HEK293 (cell line): ENCODE results near the gene PLPPR2.

ENCODE experiments used
- BCL11B ChIP-seq: fragments of 450-650 bp; formaldehyde crosslinking; IDR thresholded peaks from 2 replicates; pipeline ENCODE4 v1.5.1; 2016; ENCODE audit warnings: low read depth, missing biosample characterization, missing genetic modification characterization
- GFI1B ChIP-seq: fragments of 450-650 bp; formaldehyde crosslinking; IDR thresholded peaks from 2 replicates; pipeline ENCODE4 v1.5.1; 2016; ENCODE audit warnings: missing biosample characterization, missing genetic modification characterization
- GLIS1 ChIP-seq: fragments of 450-650 bp; formaldehyde crosslinking; IDR thresholded peaks from 2 replicates; pipeline ENCODE4 v1.5.1; 2016; ENCODE audit warnings: missing biosample characterization, missing genetic modification characterization
- GLIS2 ChIP-seq: fragments of 450-650 bp; formaldehyde crosslinking; IDR thresholded peaks from 2 replicates; pipeline ENCODE4 v1.5.1; 2016; ENCODE audit warnings: missing biosample characterization, missing genetic modification characterization
- KLF8 ChIP-seq: fragments of 450-650 bp; formaldehyde crosslinking; IDR thresholded peaks from 2 replicates; pipeline ENCODE4 v1.5.1; 2016; ENCODE audit warnings: missing biosample characterization, missing genetic modification characterization
- OSR2 ChIP-seq: fragments of 450-650 bp; formaldehyde crosslinking; IDR thresholded peaks from 2 replicates; pipeline ENCODE4 v1.5.1; 2016; ENCODE audit warnings: missing biosample characterization, missing genetic modification characterization
- SCRT2 ChIP-seq: fragments of 450-650 bp; formaldehyde crosslinking; IDR thresholded peaks from 2 replicates; pipeline ENCODE4 v1.5.1; 2016; ENCODE audit warnings: missing biosample characterization, missing genetic modification characterization
- SP2 ChIP-seq: fragments of 450-650 bp; formaldehyde crosslinking; IDR thresholded peaks from 2 replicates; pipeline ENCODE4 v1.5.1; 2016; ENCODE audit warnings: missing biosample characterization, missing genetic modification characterization
- SP3 ChIP-seq: fragments of 450-650 bp; formaldehyde crosslinking; IDR thresholded peaks from 2 replicates; pipeline ENCODE4 v1.5.1; 2016; ENCODE audit warnings: missing biosample characterization, missing genetic modification characterization
- TCF7L2 ChIP-seq: IDR thresholded peaks from 2 replicates; pipeline ENCODE4 v1.6.1; 2011; ENCODE audit warnings: low read depth, mild to moderate bottlenecking, inconsistent platforms, low read length, moderate library complexity, borderline replicate concordance
- YY1 ChIP-seq: fragments of 450-650 bp; formaldehyde crosslinking; IDR thresholded peaks from 2 replicates; pipeline ENCODE4 v1.5.1; 2018; ENCODE audit warnings: missing biosample characterization, missing genetic modification characterization
- ZFP69B ChIP-seq: fragments of 450-650 bp; formaldehyde crosslinking; IDR thresholded peaks from 2 replicates; pipeline ENCODE4 v1.5.1; 2016; ENCODE audit warnings: missing biosample characterization, missing genetic modification characterization
- ZNF112 ChIP-seq: fragments of 450-650 bp; formaldehyde crosslinking; IDR thresholded peaks from 2 replicates; pipeline ENCODE4 v1.5.0; 2017; ENCODE audit warnings: missing biosample characterization, missing genetic modification characterization
- ZNF121 ChIP-seq: fragments of 450-650 bp; formaldehyde crosslinking; IDR thresholded peaks from 2 replicates; pipeline ENCODE4 v1.5.1; 2016; ENCODE audit warnings: missing biosample characterization, missing genetic modification characterization
- ZNF140 ChIP-seq: fragments of 450-650 bp; formaldehyde crosslinking; IDR thresholded peaks from 2 replicates; pipeline ENCODE4 v1.5.1; 2016; ENCODE audit warnings: missing biosample characterization, missing genetic modification characterization
- ZNF146 ChIP-seq: fragments of 450-650 bp; formaldehyde crosslinking; IDR thresholded peaks from 2 replicates; pipeline ENCODE4 v1.5.1; 2016; ENCODE audit warnings: missing biosample characterization, missing genetic modification characterization
- ZNF155 ChIP-seq: fragments of 450-650 bp; formaldehyde crosslinking; IDR thresholded peaks from 2 replicates; pipeline ENCODE4 v1.5.1; 2016; ENCODE audit warnings: missing biosample characterization, missing genetic modification characterization
- ZNF174 ChIP-seq: fragments of 450-650 bp; formaldehyde crosslinking; IDR thresholded peaks from 2 replicates; pipeline ENCODE4 v1.5.0; 2017; ENCODE audit warnings: missing biosample characterization, mild to moderate bottlenecking, missing genetic modification characterization
- ZNF175 ChIP-seq: fragments of 450-650 bp; formaldehyde crosslinking; IDR thresholded peaks from 2 replicates; pipeline ENCODE4 v1.5.1; 2016; ENCODE audit warnings: missing biosample characterization, missing genetic modification characterization
- ZNF248 ChIP-seq: fragments of 450-650 bp; formaldehyde crosslinking; IDR thresholded peaks from 2 replicates; pipeline ENCODE4 v1.5.1; 2017; ENCODE audit warnings: missing biosample characterization, missing genetic modification characterization
- ZNF292 ChIP-seq: fragments of 450-650 bp; formaldehyde crosslinking; IDR thresholded peaks from 2 replicates; pipeline ENCODE4 v1.5.1; 2016; ENCODE audit warnings: low read depth, missing biosample characterization, missing genetic modification characterization, borderline replicate concordance
- ZNF341 ChIP-seq: fragments of 450-650 bp; formaldehyde crosslinking; IDR thresholded peaks from 2 replicates; pipeline ENCODE4; 2016; ENCODE audit warnings: low read depth, missing biosample characterization, missing genetic modification characterization
- ZNF37A ChIP-seq: fragments of 450-650 bp; IDR thresholded peaks from 2 replicates; pipeline ENCODE4 v1.5.1; 2018; ENCODE audit warnings: missing biosample characterization, missing genetic modification characterization
- ZNF426 ChIP-seq: fragments of 450-650 bp; formaldehyde crosslinking; IDR thresholded peaks from 2 replicates; pipeline ENCODE4 v1.5.1; 2017; ENCODE audit warnings: missing biosample characterization, missing genetic modification characterization, mild to moderate bottlenecking, inconsistent platforms, moderate library complexity
- ZNF473 ChIP-seq: fragments of 450-650 bp; formaldehyde crosslinking; IDR thresholded peaks from 2 replicates; pipeline ENCODE4 v1.5.1; 2017; ENCODE audit warnings: missing biosample characterization, missing genetic modification characterization
- ZNF610 ChIP-seq: fragments of 450-650 bp; formaldehyde crosslinking; IDR thresholded peaks from 2 replicates; pipeline ENCODE4 v1.5.1; 2016; ENCODE audit warnings: missing biosample characterization, missing genetic modification characterization, borderline replicate concordance
- ZNF660 ChIP-seq: fragments of 450-650 bp; IDR thresholded peaks from 2 replicates; pipeline ENCODE4 v1.5.1; 2018; ENCODE audit warnings: missing biosample characterization, mild to moderate bottlenecking, missing genetic modification characterization
- ZNF747 ChIP-seq: fragments of 450-650 bp; formaldehyde crosslinking; IDR thresholded peaks from 2 replicates; pipeline ENCODE4 v1.5.1; 2016; ENCODE audit warnings: missing biosample characterization, missing genetic modification characterization
- TF ChIP-seq, protein P1 (sequence below): fragments of 450-650 bp; formaldehyde crosslinking; IDR thresholded peaks from 2 replicates; pipeline ENCODE4 v1.5.1; 2017; ENCODE audit warnings: missing biosample characterization, missing genetic modification characterization
- TF ChIP-seq, protein P2 (sequence below): fragments of 450-650 bp; IDR thresholded peaks from 2 replicates; pipeline ENCODE4 v1.5.1; 2018; ENCODE audit warnings: missing biosample characterization, missing genetic modification characterization
- TF ChIP-seq, protein P3 (sequence below): fragments of 450-650 bp; formaldehyde crosslinking; IDR thresholded peaks from 2 replicates; pipeline ENCODE4 v1.5.1; 2016; ENCODE audit warnings: missing biosample characterization, missing genetic modification characterization
- TF ChIP-seq, protein P4 (sequence below): fragments of 450-650 bp; IDR thresholded peaks from 2 replicates; pipeline ENCODE4 v1.5.1; 2018; ENCODE audit warnings: missing biosample characterization, mild to moderate bottlenecking, missing genetic modification characterization
- TF ChIP-seq, protein P5 (sequence below): fragments of 450-650 bp; formaldehyde crosslinking; IDR thresholded peaks from 2 replicates; pipeline ENCODE4 v1.5.1; 2016; ENCODE audit warnings: missing biosample characterization, missing genetic modification characterization
- TF ChIP-seq, protein P6 (sequence below): fragments of 450-650 bp; formaldehyde crosslinking; IDR thresholded peaks from 2 replicates; pipeline ENCODE4 v1.5.1; 2016; ENCODE audit warnings: missing biosample characterization, missing genetic modification characterization

The PLPPR2 gene

DNA sequence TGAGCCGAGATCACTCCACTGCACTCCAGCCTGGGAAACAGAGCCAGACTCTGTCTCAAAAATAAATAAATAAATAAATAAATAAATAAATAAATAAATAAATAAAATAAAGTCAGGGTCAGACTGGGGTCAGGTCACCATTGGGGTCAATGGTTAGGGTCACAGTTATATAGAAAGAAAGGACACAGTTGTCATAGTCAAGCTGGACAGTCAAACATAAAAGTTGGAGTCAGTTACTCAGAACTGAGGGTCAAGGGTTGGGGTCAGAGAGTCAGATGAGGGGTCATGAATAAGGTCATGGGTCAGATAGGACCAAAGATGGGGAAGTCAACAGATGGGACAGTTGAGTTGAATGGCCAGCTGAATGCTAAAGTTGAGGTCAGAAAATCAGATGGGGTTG lies 45.6 kb downstream of the PLPPR2 start (continued):
- TF ChIP-seq ZNF660 (tag by site-specific recombination), result no peak
- TF ChIP-seq SP2 (tag by site-specific recombination), result no peak
- TF ChIP-seq, protein P1, sequence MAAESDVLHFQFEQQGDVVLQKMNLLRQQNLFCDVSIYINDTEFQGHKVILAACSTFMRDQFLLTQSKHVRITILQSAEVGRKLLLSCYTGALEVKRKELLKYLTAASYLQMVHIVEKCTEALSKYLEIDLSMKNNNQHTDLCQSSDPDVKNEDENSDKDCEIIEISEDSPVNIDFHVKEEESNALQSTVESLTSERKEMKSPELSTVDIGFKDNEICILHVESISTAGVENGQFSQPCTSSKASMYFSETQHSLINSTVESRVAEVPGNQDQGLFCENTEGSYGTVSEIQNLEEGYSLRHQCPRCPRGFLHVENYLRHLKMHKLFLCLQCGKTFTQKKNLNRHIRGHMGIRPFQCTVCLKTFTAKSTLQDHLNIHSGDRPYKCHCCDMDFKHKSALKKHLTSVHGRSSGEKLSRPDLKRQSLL (tag by site-specific recombination), result no peak
- no peak for TF ChIP-seq ZNF292 (tag by site-specific recombination)
- no peak for TF ChIP-seq KLF8 (tag by site-specific recombination)
- no peak for TF ChIP-seq GLIS2 (tag by site-specific recombination)
- no peak for TF ChIP-seq ZNF121 (tag by site-specific recombination)
- TF ChIP-seq ZNF610 (tag by site-specific recombination), result no peak
- no peak for TF ChIP-seq ZNF248 (tag by site-specific recombination)
- TF ChIP-seq ZFP69B (tag by site-specific recombination), result no peak
- no peak for TF ChIP-seq ZNF747 (tag by site-specific recombination)
- TF ChIP-seq SP3 (tag by site-specific recombination), result peak; percentile 34
- TF ChIP-seq GLIS1 (tag by site-specific recombination), result no peak
- no peak for TF ChIP-seq GFI1B (tag by site-specific recombination)
- peak; percentile 92 for TF ChIP-seq ZNF426
- TF ChIP-seq, protein P2, sequence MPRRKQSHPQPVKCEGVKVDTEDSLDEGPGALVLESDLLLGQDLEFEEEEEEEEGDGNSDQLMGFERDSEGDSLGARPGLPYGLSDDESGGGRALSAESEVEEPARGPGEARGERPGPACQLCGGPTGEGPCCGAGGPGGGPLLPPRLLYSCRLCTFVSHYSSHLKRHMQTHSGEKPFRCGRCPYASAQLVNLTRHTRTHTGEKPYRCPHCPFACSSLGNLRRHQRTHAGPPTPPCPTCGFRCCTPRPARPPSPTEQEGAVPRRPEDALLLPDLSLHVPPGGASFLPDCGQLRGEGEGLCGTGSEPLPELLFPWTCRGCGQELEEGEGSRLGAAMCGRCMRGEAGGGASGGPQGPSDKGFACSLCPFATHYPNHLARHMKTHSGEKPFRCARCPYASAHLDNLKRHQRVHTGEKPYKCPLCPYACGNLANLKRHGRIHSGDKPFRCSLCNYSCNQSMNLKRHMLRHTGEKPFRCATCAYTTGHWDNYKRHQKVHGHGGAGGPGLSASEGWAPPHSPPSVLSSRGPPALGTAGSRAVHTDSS (tag by site-specific recombination), result no peak
- TF ChIP-seq YY1 (tag by site-specific recombination), result no peak
- no peak for TF ChIP-seq SCRT2
- TF ChIP-seq, protein P3, sequence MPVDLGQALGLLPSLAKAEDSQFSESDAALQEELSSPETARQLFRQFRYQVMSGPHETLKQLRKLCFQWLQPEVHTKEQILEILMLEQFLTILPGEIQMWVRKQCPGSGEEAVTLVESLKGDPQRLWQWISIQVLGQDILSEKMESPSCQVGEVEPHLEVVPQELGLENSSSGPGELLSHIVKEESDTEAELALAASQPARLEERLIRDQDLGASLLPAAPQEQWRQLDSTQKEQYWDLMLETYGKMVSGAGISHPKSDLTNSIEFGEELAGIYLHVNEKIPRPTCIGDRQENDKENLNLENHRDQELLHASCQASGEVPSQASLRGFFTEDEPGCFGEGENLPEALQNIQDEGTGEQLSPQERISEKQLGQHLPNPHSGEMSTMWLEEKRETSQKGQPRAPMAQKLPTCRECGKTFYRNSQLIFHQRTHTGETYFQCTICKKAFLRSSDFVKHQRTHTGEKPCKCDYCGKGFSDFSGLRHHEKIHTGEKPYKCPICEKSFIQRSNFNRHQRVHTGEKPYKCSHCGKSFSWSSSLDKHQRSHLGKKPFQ (tag by site-specific recombination), result 0 out of 2 replicates have a peak, but pooled peaks have one; percentile 25
- TF ChIP-seq, protein P4, sequence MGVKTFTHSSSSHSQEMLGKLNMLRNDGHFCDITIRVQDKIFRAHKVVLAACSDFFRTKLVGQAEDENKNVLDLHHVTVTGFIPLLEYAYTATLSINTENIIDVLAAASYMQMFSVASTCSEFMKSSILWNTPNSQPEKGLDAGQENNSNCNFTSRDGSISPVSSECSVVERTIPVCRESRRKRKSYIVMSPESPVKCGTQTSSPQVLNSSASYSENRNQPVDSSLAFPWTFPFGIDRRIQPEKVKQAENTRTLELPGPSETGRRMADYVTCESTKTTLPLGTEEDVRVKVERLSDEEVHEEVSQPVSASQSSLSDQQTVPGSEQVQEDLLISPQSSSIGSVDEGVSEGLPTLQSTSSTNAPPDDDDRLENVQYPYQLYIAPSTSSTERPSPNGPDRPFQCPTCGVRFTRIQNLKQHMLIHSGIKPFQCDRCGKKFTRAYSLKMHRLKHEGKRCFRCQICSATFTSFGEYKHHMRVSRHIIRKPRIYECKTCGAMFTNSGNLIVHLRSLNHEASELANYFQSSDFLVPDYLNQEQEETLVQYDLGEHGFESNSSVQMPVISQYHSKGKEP (tag by site-specific recombination), result no peak
- no peak for TF ChIP-seq ZNF473 (tag by site-specific recombination)
- no peak for TF ChIP-seq ZNF37A (tag by site-specific recombination)
- no peak for TF ChIP-seq ZNF146 (tag by site-specific recombination)
- no peak for TF ChIP-seq OSR2 (tag by site-specific recombination)
- TF ChIP-seq ZNF174 (tag by site-specific recombination), result no peak
- no peak for TF ChIP-seq TCF7L2
- no peak for TF ChIP-seq ZNF155 (tag by site-specific recombination)
- peak; percentile 100 for TF ChIP-seq BCL11B (tag by site-specific recombination)
- TF ChIP-seq, protein P5, sequence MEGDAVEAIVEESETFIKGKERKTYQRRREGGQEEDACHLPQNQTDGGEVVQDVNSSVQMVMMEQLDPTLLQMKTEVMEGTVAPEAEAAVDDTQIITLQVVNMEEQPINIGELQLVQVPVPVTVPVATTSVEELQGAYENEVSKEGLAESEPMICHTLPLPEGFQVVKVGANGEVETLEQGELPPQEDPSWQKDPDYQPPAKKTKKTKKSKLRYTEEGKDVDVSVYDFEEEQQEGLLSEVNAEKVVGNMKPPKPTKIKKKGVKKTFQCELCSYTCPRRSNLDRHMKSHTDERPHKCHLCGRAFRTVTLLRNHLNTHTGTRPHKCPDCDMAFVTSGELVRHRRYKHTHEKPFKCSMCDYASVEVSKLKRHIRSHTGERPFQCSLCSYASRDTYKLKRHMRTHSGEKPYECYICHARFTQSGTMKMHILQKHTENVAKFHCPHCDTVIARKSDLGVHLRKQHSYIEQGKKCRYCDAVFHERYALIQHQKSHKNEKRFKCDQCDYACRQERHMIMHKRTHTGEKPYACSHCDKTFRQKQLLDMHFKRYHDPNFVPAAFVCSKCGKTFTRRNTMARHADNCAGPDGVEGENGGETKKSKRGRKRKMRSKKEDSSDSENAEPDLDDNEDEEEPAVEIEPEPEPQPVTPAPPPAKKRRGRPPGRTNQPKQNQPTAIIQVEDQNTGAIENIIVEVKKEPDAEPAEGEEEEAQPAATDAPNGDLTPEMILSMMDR (tag by site-specific recombination), result no peak
- peak; percentile 25; the same call in 1 of the 2 replicates for TF ChIP-seq ZNF341 (tag by site-specific recombination)
- TF ChIP-seq, protein P6, sequence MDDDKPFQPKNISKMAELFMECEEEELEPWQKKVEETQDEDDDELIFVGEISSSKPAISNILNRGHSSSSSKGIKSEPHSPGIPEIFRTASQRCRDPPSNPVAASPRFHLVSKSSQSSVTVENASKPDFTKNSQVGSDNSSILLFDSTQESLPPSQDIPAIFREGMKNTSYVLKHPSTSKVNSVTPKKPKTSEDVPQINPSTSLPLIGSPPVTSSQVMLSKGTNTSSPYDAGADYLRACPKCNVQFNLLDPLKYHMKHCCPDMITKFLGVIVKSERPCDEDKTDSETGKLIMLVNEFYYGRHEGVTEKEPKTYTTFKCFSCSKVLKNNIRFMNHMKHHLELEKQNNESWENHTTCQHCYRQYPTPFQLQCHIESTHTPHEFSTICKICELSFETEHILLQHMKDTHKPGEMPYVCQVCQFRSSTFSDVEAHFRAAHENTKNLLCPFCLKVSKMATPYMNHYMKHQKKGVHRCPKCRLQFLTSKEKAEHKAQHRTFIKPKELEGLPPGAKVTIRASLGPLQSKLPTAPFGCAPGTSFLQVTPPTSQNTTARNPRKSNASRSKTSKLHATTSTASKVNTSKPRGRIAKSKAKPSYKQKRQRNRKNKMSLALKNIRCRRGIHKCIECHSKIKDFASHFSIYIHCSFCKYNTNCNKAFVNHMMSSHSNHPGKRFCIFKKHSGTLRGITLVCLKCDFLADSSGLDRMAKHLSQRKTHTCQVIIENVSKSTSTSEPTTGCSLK (tag by site-specific recombination), result no peak
- no peak for TF ChIP-seq ZNF175 (tag by site-specific recombination)
- TF ChIP-seq ZNF112 (tag by site-specific recombination), result no peak
- TF ChIP-seq ZNF140 (tag by site-specific recombination), result peak; percentile 84
